K562 (cell line): ENCODE measurements around the gene SKIDA1. TPM values are rescaled to one million over a fixed set of nuclear protein-coding genes. Genes with fewer than 3 reads are reported as not detected.
A peak's percentile ranks its signal among the peaks of the same experiment; 100 is the strongest.

Experiments used
- CXXC5 ChIP-seq: fragments of 250-450 bp; sonication (Bioruptor Pico); IDR thresholded peaks from 2 replicates; pipeline ENCODE4 v1.8.0; 2022; ENCODE audit warnings: inconsistent platforms, mild to moderate bottlenecking, moderate library complexity
- GATAD2A ChIP-seq: fragments of 450-650 bp; IDR thresholded peaks from 2 replicates; pipeline ENCODE4 v1.6.1; 2017
- HDAC6 ChIP-seq: IDR thresholded peaks from 2 replicates; pipeline ENCODE4 v1.6.1; 2012; ENCODE audit warnings: low read depth, mild to moderate bottlenecking, control low read depth, inconsistent platforms, low read length, moderate library complexity
- POLR2AphosphoS5 ChIP-seq: IDR thresholded peaks from 2 replicates; pipeline ENCODE4 v1.6.1; 2011; ENCODE audit warnings: mild to moderate bottlenecking, low read depth, low read length, moderate library complexity; ENCODE audit not compliant: control insufficient read depth, insufficient read depth
- RBM34 ChIP-seq: fragments of 200-400 bp; formaldehyde crosslinking; IDR thresholded peaks from 2 replicates; pipeline ENCODE4 v1.6.1; 2018; ENCODE audit warnings: low read length, borderline replicate concordance; ENCODE audit not compliant: insufficient read depth
- XRCC5 ChIP-seq: fragments of 200-400 bp; formaldehyde crosslinking; IDR thresholded peaks from 2 replicates; pipeline ENCODE4 v1.6.1; 2017; ENCODE audit warnings: low read depth, mild to moderate bottlenecking, low read length
- ZNF253 ChIP-seq: fragments of 250-450 bp; sonication (Bioruptor Pico); conservative IDR thresholded peaks from 2 replicates; pipeline ENCODE4 v1.6.1; 2021; ENCODE audit warnings: mild to moderate bottlenecking
- ZNF57 ChIP-seq: fragments of 450-650 bp; formaldehyde crosslinking; IDR thresholded peaks from 2 replicates; pipeline ENCODE4 v1.4.0; 2020; ENCODE audit warnings: mild to moderate bottlenecking, moderate library complexity
- polyA plus RNA-seq, 8 experiments: library from polyadenylated mRNA; depleted of rRNA in 4 of 8; stranded (reverse) in 5 of 8; unstranded in 3 of 8; fragments of >200 nt; fragmentation: Nextera tagmentation in 2 of 8; fragmentation: Illumina TruSeq in 1 of 8; extraction: Ambion mirVana in 2 of 8; extraction: Trizol in 1 of 8; gene quantifications; 2 replicates each; pipeline versions ENCODE4 v1.2.1 to v1.2.3, GENCODE V29; 2011 to 2014; ENCODE audit warnings: inconsistent platforms in 1 of 8, missing spikeins in 1 of 8
- total RNA-seq, 7 experiments: library from RNA; depleted of rRNA in 6 of 7; stranded (reverse); fragments of >200 nt in 6 of 7; fragmentation: Illumina TruSeq in 2 of 7; extraction: Trizol in 2 of 7; gene quantifications; 2 replicates each; pipeline versions ENCODE4 v1.2.1 to v1.2.3, GENCODE V29; 2011 to 2021; ENCODE audit warnings: low replicate concordance in 1 of 7
- TF ChIP-seq, protein P1 (sequence below), 2 experiments: fragments of 450-650 bp; IDR thresholded peaks; 2 replicates each; pipeline ENCODE4 v1.6.1; 2016; ENCODE audit warnings: mild to moderate bottlenecking in 2 of 2, borderline replicate concordance in 1 of 2, low read depth in 1 of 2, moderate library complexity in 1 of 2
- TF ChIP-seq, protein P2 (sequence below), 2 experiments: fragments of 450-650 bp in 1 of 2; sonication (generic) in 1 of 2; formaldehyde crosslinking; conservative IDR thresholded peaks; 2 replicates each; pipeline versions ENCODE4 v1.4.0 to v1.8.1; 2020 to 2022; ENCODE audit warnings: mild to moderate bottlenecking in 1 of 2, missing genetic modification reagents in 1 of 2
- TF ChIP-seq, protein P3 (sequence below): IDR thresholded peaks from 2 replicates; pipeline ENCODE4 v1.6.1; 2011; ENCODE audit warnings: borderline replicate concordance, low read depth, mild to moderate bottlenecking, moderate library complexity, low read length; ENCODE audit not compliant: insufficient read depth, poor library complexity, severe bottlenecking

The SKIDA1 gene
- total and polyA plus RNA-seq, 9 of the 15 experiments (the other 6 are each of a cell fraction or from before 2014, with no cell fraction given), result 0.05 to 1.1 (median 0.42) TPM

DNA sequence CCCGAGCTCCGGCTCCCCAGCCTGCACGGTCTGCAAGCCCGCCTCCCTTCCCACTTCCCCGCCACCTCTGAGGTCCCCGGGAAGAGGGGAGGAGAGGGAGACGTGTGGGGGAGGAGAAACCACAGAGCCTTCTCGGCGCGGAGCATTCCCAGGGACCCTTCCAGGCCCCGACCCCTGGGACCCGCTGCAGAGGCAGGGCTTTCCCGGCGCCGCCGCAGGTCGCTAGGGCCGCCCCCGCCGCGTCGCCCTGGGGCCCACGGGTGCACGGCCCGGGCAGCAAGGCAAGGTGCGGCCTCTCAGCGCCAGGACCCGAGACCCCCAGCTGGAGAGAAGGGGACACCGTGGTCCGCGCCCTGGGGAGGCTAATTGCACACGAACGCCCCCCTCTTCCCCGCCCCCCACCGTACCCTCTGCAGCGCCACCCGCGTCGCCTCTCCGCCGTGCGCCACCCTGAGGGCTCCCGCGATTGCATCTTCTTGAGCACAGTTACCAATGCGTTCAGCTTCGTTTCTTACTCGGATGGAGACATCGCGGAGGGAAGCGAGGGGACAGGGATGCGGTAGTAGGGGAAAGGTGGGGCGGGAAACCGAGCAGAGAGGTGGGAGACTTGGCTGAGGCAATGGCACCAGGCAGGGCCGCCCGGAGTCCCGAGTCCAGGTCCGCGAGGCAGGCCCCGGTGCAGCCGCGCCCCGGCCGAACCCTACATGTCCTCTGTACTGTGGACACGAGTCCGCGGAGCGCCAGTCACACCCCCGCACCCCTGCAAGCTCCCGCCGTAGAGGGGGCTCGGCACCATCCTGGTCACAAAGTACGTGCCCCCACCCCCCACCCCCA lies 28.9 kb downstream of the SKIDA1 start (continued):
- TF ChIP-seq, protein P1, sequence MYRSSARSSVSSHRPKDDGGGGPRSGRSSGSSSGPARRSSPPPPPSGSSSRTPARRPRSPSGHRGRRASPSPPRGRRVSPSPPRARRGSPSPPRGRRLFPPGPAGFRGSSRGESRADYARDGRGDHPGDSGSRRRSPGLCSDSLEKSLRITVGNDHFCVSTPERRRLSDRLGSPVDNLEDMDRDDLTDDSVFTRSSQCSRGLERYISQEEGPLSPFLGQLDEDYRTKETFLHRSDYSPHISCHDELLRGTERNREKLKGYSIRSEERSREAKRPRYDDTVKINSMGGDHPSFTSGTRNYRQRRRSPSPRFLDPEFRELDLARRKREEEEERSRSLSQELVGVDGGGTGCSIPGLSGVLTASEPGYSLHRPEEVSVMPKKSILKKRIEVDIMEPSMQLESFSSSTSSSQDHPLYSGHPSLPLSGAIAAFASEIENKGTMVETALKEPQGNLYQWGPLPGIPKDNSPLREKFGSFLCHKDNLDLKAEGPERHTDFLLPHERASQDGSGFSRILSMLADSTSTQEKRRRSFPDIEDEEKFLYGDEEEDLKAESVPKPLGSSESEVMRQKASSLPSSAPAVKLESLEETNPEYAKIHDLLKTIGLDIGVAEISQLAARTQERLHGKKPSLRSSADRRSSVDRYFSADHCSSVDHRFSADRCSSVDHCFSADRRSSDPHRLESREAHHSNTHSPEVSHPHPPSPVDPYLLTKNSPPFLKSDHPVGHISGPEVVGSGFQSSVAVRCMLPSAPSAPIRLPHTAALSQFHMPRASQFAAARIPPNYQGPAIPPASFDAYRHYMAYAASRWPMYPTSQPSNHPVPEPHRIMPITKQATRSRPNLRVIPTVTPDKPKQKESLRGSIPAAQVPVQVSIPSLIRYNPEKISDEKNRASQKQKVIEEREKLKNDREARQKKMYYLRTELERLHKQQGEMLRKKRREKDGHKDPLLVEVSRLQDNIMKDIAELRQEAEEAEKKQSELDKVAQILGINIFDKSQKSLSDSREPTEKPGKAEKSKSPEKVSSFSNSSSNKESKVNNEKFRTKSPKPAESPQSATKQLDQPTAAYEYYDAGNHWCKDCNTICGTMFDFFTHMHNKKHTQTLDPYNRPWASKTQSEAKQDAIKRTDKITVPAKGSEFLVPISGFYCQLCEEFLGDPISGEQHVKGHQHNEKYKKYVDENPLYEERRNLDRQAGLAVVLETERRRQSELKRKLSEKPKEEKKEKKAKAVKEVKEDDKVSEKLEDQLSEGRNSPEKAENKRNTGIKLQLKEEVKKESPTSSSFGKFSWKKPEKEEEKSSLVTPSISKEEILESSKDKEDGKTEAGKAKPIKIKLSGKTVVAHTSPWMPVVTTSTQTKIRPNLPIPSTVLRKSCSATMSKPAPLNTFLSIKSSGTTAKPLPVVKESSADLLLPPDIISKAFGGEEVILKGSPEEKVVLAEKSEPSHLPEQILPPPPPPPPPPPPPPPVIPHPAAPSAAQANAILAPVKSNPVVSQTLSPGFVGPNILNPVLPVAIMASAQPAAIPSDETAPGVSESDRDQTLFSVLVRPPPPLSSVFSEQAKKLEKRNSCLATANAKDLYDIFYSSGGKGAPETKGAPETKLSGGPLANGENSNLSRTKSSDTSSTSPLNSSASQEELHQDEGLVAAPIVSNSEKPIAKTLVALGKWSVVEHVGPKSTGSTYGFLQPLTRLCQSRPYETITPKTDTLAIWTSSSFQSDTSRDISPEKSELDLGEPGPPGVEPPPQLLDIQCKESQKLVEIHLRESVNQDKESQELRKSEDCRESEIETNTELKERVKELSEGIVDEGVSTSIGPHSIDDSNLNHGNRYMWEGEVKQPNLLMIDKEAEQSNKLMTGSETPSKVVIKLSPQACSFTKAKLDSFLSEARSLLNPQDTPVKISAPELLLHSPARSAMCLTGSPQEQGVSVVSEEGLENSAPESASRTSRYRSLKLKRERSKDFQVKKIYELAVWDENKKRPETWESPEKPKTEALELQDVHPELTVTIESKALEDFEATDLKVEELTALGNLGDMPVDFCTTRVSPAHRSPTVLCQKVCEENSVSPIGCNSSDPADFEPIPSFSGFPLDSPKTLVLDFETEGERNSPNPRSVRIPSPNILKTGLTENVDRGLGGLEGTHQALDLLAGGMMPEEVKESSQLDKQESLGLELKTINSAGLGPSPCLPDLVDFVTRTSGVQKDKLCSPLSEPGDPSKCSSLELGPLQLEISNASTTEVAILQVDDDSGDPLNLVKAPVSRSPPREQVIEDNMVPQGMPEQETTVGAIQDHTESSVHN (IDR thresholded peaks at IDR 0.05; ENCODE audit: borderline replicate concordance in 1 of 2, low read depth in 1 of 2), result no peak
- TF ChIP-seq, protein P2, sequence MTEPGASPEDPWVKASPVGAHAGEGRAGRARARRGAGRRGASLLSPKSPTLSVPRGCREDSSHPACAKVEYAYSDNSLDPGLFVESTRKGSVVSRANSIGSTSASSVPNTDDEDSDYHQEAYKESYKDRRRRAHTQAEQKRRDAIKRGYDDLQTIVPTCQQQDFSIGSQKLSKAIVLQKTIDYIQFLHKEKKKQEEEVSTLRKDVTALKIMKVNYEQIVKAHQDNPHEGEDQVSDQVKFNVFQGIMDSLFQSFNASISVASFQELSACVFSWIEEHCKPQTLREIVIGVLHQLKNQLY (CRISPR knock-in tag; conservative IDR thresholded peaks at IDR 0.05), result no peak
- TF ChIP-seq GATAD2A, result 0 out of 2 replicates have a peak, but pooled peaks have one; percentile 46
- no peak for TF ChIP-seq ZNF253 (CRISPR knock-in tag)
- TF ChIP-seq POLR2AphosphoS5, result no peak
- TF ChIP-seq HDAC6, result no peak
- TF ChIP-seq CXXC5 (CRISPR knock-in tag), result no peak; the same call in 1 of the 2 replicates
- TF ChIP-seq ZNF57 (CRISPR knock-in tag), result no peak
- no peak for TF ChIP-seq XRCC5
- TF ChIP-seq RBM34, result no peak
- TF ChIP-seq, protein P3, sequence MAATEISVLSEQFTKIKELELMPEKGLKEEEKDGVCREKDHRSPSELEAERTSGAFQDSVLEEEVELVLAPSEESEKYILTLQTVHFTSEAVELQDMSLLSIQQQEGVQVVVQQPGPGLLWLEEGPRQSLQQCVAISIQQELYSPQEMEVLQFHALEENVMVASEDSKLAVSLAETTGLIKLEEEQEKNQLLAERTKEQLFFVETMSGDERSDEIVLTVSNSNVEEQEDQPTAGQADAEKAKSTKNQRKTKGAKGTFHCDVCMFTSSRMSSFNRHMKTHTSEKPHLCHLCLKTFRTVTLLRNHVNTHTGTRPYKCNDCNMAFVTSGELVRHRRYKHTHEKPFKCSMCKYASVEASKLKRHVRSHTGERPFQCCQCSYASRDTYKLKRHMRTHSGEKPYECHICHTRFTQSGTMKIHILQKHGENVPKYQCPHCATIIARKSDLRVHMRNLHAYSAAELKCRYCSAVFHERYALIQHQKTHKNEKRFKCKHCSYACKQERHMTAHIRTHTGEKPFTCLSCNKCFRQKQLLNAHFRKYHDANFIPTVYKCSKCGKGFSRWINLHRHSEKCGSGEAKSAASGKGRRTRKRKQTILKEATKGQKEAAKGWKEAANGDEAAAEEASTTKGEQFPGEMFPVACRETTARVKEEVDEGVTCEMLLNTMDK, result peak; percentile 31
